T-cell (primary cell): ENCODE data around the gene ANKRD63. TPM values are rescaled to one million over a fixed set of nuclear protein-coding genes. Genes with fewer than 3 reads are reported as not detected.

Experiments
- ATAC-seq, 4 experiments: fragments of 200-7000 bp in 3 of 4; fragments of 150-1000 bp in 1 of 4; cut with Tn5 transposase; replicated peaks in 1 of 4; 1 replicate in 3 of 4; 2 replicates in 1 of 4; pipeline ENCODE4 v1.10.0; 2021; ENCODE audit warnings: moderate library complexity in 3 of 4, mild to moderate bottlenecking in 2 of 4, moderate number of reproducible peaks in 1 of 4
- CTCF ChIA-PET, 2 donors: fragments of 300-600 bp; sonication (Branson Sonifier 250); formaldehyde crosslinking; loops; one replicate each; lab custom pipeline; 2022; ENCODE audit warnings: antibody characterized with exemption in 2 of 2; lab: Charles Lee
- POLR2A ChIA-PET, 2 donors: fragments of 300-600 bp; sonication (Branson Sonifier 250); formaldehyde crosslinking; loops; one replicate each; lab custom pipeline; 2022; ENCODE audit warnings: antibody characterized with exemption in 2 of 2; lab: Charles Lee
- DNase-seq, 35 experiments: peaks; one replicate each; pipeline versions ENCODE4 v3.0.0 to v3.0.0-alpha.2; 2013 to 2023
- H3K27ac ChIP-seq: one replicate; pipeline ENCODE4 v1.5.1; 2013; ENCODE audit warnings: low read length
- H3K27me3 ChIP-seq, 2 experiments: replicated peaks in 1 of 2; 1 replicate in 1 of 2; 2 replicates in 1 of 2; pipeline versions ENCODE4 v1.6.1 to v1.7.0; 2013; ENCODE audit warnings: low read length in 1 of 2, mixed read lengths in 1 of 2; ENCODE audit not compliant: control insufficient read depth in 2 of 2, insufficient read depth in 2 of 2; ENCODE audit errors: extremely low read depth in 1 of 2
- H3K36me3 ChIP-seq, 2 donors: 1 replicate in 1 of 2; 2 replicates in 1 of 2; pipeline versions ENCODE4 v1.6.1 to v1.7.0; 2013; ENCODE audit warnings: low read length in 1 of 2; ENCODE audit not compliant: control insufficient read depth in 2 of 2, insufficient read depth in 1 of 2; ENCODE audit errors: extremely low read depth in 1 of 2
- H3K4me1 ChIP-seq, 2 experiments: 1 replicate in 1 of 2; 2 replicates in 1 of 2; pipeline versions ENCODE4 v1.6.1 to v1.7.0; 2013; ENCODE audit warnings: low read length in 2 of 2, mixed read lengths in 1 of 2; ENCODE audit not compliant: insufficient read depth in 2 of 2, control insufficient read depth in 1 of 2; ENCODE audit errors: extremely low read depth in 1 of 2
- H3K4me3 ChIP-seq, 2 donors: 1 replicate in 1 of 2; 2 replicates in 1 of 2; pipeline versions ENCODE4 v1.5.1 to v1.7.0; 2013; ENCODE audit warnings: mild to moderate bottlenecking in 2 of 2, low read length in 1 of 2, moderate library complexity in 1 of 2; ENCODE audit not compliant: control insufficient read depth in 1 of 2; ENCODE audit errors: extremely low read depth in 1 of 2
- H3K9me3 ChIP-seq: 2 replicates; pipeline ENCODE4 v1.7.0; 2013
- H3K27ac Mint-ChIP-seq, 2 donors: one replicate each; pipeline ENCODE4 v1.8.0; 2020 to 2021; ENCODE audit warnings: mild to moderate bottlenecking in 2 of 2, mixed read lengths in 2 of 2
- H3K27me3 Mint-ChIP-seq, 2 donors: one replicate each; pipeline ENCODE4 v1.8.0; 2021 to 2022; ENCODE audit warnings: mixed read lengths in 2 of 2
- H3K36me3 Mint-ChIP-seq: one replicate; pipeline ENCODE4 v1.8.0; 2021; ENCODE audit warnings: mixed read lengths
- H3K4me1 Mint-ChIP-seq, 3 donors: one replicate each; pipeline ENCODE4 v1.8.0; 2020 to 2022; ENCODE audit warnings: mixed read lengths in 3 of 3, mild to moderate bottlenecking in 1 of 3
- H3K4me3 Mint-ChIP-seq, 3 donors: one replicate each; pipeline ENCODE4 v1.8.0; 2020 to 2022; ENCODE audit warnings: mild to moderate bottlenecking in 3 of 3, mixed read lengths in 3 of 3, moderate library complexity in 3 of 3
- H3K9me3 Mint-ChIP-seq, 3 donors: one replicate each; pipeline ENCODE4 v1.8.0; 2020 to 2022; ENCODE audit warnings: mixed read lengths in 3 of 3
- WGBS: methylation state at CpG from one replicate; pipeline ENCODE4 v1.1.5; 2013; ENCODE audit warnings: missing lambda C conversion rate; ENCODE audit not compliant: insufficient coverage; 5-methylcytosine and 5-hydroxymethylcytosine counted together
- total RNA-seq, 35 experiments: library from RNA in 6 of 35; stranded (reverse) in 6 of 35; fragments of 120-200 nt in 1 of 35; gene quantifications; one replicate each; pipeline versions ENCODE4 v1.2.1 to v1.2.4 and lab custom pipeline; 2013 to 2026

Gene ANKRD63
- total RNA-seq, 5 donors from 2014 or later (not counting 1 experiment from before 2014, with no cell fraction given) = 0.23 to 0.38 TPM; not detected in 3

- no peaks in the 10 kb centered on the region for H3K36me3 Mint-ChIP-seq
- ChIA-PET CTCF (no interaction called here), POLR2A (no interaction called here)
- Histone ChIP-seq H3K4me3 (no peak overlapping the region), H3K4me1 (no peaks in the 10 kb centered on the region), H3K9me3 (no peaks in the 10 kb centered on the region), H3K27ac (no peak overlapping the region), H3K27me3 (peaks cover 0 to 12% of the 10 kb centered on the region in 2 experiments), H3K36me3 (no peaks in the 10 kb centered on the region)
- WGBS = 86% methylated on average over 2 of the region's 10 CpGs
- no peak overlapping the region for H3K27ac Mint-ChIP-seq
- no peak for ATAC-seq
- no peak for DNase-seq
- H3K27me3 Mint-ChIP-seq = peaks cover 0 to 3% of the 10 kb centered on the region in 2 donors
- H3K9me3 Mint-ChIP-seq = no peaks in the 10 kb centered on the region
- no peaks in the 10 kb centered on the region for H3K4me1 Mint-ChIP-seq
- no peak overlapping the region for H3K4me3 Mint-ChIP-seq
Observed at GRCh38 chr15:40265355-40265754, 17.5 kb downstream of the ANKRD63 start.

GRCh38 chr15:40264321-40265153, 18.3 kb downstream of the ANKRD63 start:
- no peak overlapping the region for H3K4me3 Mint-ChIP-seq
- H3K36me3 Mint-ChIP-seq = no peaks in the 10 kb centered on the region
- no peaks in the 10 kb centered on the region for H3K9me3 Mint-ChIP-seq
- no peaks in the 10 kb centered on the region for H3K36me3 ChIP-seq
- H3K27ac ChIP-seq = no peak overlapping the region
- H3K27me3 Mint-ChIP-seq = peaks cover 0 to 3% of the 10 kb centered on the region in 2 donors
- no peaks in the 10 kb centered on the region for H3K4me1 ChIP-seq
- ChIA-PET POLR2A (no interaction called here), CTCF (interaction anchor here in 1 of 2 donors (0.5 to 1.3 kb wide), 3 partner anchors 10 to 224 kb away, joined by 4 to 10 read pairs (median 7); no protein-coding TSS in a partner anchor)
- ATAC-seq (no peak), DNase-seq (no peak)
- H3K4me3 ChIP-seq = no peak overlapping the region
- no peaks in the 10 kb centered on the region for H3K4me1 Mint-ChIP-seq
- WGBS = 80% methylated on average over 7 of the region's 16 CpGs
- H3K27ac Mint-ChIP-seq = no peak overlapping the region
- H3K27me3 ChIP-seq = peaks cover 0 to 15% of the 10 kb centered on the region in 2 experiments
- H3K9me3 ChIP-seq = no peaks in the 10 kb centered on the region

GRCh38 chr15:40263024-40263754, 19.7 kb downstream of the ANKRD63 start:
- Histone ChIP-seq H3K4me3 (no peak overlapping the region), H3K9me3 (no peaks in the 10 kb centered on the region), H3K4me1 (no peaks in the 10 kb centered on the region), H3K27ac (no peak overlapping the region), H3K36me3 (no peaks in the 10 kb centered on the region), H3K27me3 (peaks cover 0 to 16% of the 10 kb centered on the region in 2 experiments)
- Mint-ChIP-seq H3K27me3 (peaks cover 0 to 8% of the 10 kb centered on the region in 2 donors), H3K4me1 (no peaks in the 10 kb centered on the region), H3K9me3 (no peaks in the 10 kb centered on the region), H3K27ac (no peak overlapping the region), H3K36me3 (no peaks in the 10 kb centered on the region), H3K4me3 (no peak overlapping the region)
- ChIA-PET POLR2A (no interaction called here), CTCF (interaction anchor here in 1 of 2 donors (1.3 kb wide), 1 partner anchor 11 kb away, joined by 10 read pairs; no protein-coding TSS in a partner anchor)
- 77% methylated on average over 8 of the region's 12 CpGs for WGBS
- no peak for DNase-seq
- no peak for ATAC-seq

- 92% methylated on average over 2 of the region's 7 CpGs for WGBS
- Histone ChIP-seq H3K9me3 (no peaks in the 10 kb centered on the region), H3K36me3 (no peaks in the 10 kb centered on the region), H3K27me3 (peaks cover 0 to 36% of the 10 kb centered on the region in 2 experiments), H3K4me3 (no peak overlapping the region), H3K4me1 (peaks cover 0 to 18% of the 10 kb centered on the region in 2 experiments), H3K27ac (no peak overlapping the region)
- peaks cover 6 to 15% of the 10 kb centered on the region in 2 donors for H3K27me3 Mint-ChIP-seq
- peaks cover 2 to 3% (median 2%) of the 10 kb centered on the region in 3 donors for H3K4me1 Mint-ChIP-seq
- DNase-seq (no peak), ATAC-seq (no peak)
- no peak overlapping the region for H3K27ac Mint-ChIP-seq
- no peak overlapping the region for H3K4me3 Mint-ChIP-seq
- H3K36me3 Mint-ChIP-seq = no peaks in the 10 kb centered on the region
- POLR2A ChIA-PET = no interaction called here
- no peaks in the 10 kb centered on the region for H3K9me3 Mint-ChIP-seq
- CTCF ChIA-PET = no interaction called here
Observed at GRCh38 chr15:40259021-40259420, 23.8 kb downstream of the ANKRD63 start.

- H3K36me3 ChIP-seq = no peaks in the 10 kb centered on the region
- Mint-ChIP-seq H3K27ac (no peak overlapping the region), H3K36me3 (no peaks in the 10 kb centered on the region), H3K4me3 (no peak overlapping the region), H3K4me1 (peaks cover 4 to 7% (median 6%) of the 10 kb centered on the region in 3 donors), H3K9me3 (no peaks in the 10 kb centered on the region), H3K27me3 (peaks cover 10 to 20% of the 10 kb centered on the region in 2 donors)
- 56% methylated on average over 8 of the region's 8 CpGs for WGBS
- ATAC-seq = no peak
- POLR2A ChIA-PET = no interaction called here
- no peak overlapping the region for H3K27ac ChIP-seq
- peaks cover 0 to 20% of the 10 kb centered on the region in 2 experiments for H3K4me1 ChIP-seq
- H3K4me3 ChIP-seq = no peak overlapping the region
- H3K27me3 ChIP-seq = peaks cover 2 to 41% of the 10 kb centered on the region in 2 experiments
- CTCF ChIA-PET = interaction anchor here in 1 of 2 donors (1.3 kb wide), 1 partner anchor 16 kb away, joined by 3 read pairs; no protein-coding TSS in a partner anchor
- no peaks in the 10 kb centered on the region for H3K9me3 ChIP-seq
- DNase-seq = no peak
Observed at GRCh38 chr15:40258544-40258943, 24.3 kb downstream of the ANKRD63 start.
